ENCODE results near the gene NSD1.
"Not testable (repeated sequence)": the region's sequence is repeated elsewhere in the genome, so short reads cannot be mapped to it uniquely, and the experiment has no call there.

NSD1 gene

DNA sequence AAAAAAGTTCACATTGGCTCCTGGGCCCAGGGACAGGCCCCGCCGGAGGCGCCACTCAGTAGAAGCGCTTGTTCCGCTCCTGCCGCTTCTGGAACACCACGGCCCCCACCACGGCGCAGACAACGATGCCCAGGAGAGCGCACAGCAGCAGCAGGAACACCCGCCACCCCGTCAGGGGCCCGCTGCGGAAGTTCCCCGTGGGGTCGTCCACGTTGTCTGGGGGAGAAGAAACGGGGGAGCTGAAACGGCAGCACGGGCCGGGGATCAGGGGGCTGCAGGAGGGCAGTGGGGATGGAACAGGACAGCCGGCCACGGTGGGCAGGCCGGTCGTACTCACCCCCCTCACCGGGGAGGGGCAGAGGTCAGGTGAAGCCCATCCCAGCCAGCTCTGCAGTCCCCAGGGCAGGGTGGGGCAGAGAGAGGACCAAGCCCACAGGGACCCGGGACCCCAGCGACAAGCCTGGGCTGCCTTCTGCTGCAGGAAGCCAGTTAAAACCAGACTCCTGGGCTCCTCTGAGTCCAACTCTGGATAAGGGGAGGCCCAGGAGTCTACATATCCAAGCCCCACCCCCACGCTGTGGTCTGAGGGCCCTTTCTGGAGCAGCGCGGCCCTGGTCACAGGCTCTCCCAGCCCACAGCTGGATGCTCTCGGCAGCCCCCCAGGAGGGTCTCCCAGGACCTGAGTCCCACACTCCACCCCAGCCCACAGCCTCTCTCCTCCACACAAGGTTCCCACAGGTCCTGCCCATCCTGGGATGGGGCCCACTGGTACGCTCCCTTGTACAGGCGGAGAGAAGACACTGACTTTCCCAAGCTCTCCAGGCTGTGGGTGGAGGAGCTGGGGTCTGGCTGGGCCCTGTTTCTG, 198.7 kb downstream of the NSD1 start:
- DNase-seq: no peak

DNA sequence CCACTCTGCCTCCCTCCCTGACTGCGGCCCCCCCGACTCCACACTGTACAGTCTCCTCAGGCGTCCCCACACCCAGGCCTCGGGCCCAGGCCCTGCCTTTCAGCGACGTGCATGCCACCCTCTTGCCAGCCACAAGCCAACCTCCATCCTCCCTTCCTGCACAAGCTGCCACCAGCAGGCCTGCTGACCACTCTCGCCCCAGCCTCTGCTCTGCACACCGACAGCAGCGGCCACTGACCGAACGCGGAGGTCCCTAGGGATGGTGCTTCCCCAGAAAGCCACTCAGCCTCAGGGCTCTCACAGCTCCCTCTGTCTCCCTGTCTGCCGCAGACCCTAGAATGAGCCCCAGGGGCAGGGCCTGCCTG, 199.3 kb downstream of the NSD1 start:
- DNase-seq: no peak

GRCh38 chr5:177333420-177334154, 200.0 kb downstream of the NSD1 start:
- DNase-seq: no peak

DNA sequence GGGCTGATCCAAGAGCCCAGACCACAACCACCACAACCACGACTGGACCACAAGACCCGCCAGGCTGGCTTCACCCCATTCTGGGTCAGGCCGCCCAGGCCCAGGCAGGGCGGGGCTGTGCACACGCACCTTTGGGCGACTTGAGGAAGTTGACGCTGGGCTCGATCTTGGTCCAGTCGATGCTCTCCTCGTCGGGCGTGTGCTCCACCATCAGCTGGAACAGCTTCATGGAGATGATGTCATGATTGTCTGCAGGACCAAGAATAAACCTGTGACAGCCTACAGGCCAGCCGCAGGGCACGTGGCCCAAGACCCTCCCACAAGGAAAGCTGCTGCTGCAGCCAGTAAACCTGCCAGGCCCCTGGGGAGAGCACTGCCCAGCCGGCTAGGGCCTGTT, 200.6 kb downstream of the NSD1 start:
- no peak for DNase-seq

DNA sequence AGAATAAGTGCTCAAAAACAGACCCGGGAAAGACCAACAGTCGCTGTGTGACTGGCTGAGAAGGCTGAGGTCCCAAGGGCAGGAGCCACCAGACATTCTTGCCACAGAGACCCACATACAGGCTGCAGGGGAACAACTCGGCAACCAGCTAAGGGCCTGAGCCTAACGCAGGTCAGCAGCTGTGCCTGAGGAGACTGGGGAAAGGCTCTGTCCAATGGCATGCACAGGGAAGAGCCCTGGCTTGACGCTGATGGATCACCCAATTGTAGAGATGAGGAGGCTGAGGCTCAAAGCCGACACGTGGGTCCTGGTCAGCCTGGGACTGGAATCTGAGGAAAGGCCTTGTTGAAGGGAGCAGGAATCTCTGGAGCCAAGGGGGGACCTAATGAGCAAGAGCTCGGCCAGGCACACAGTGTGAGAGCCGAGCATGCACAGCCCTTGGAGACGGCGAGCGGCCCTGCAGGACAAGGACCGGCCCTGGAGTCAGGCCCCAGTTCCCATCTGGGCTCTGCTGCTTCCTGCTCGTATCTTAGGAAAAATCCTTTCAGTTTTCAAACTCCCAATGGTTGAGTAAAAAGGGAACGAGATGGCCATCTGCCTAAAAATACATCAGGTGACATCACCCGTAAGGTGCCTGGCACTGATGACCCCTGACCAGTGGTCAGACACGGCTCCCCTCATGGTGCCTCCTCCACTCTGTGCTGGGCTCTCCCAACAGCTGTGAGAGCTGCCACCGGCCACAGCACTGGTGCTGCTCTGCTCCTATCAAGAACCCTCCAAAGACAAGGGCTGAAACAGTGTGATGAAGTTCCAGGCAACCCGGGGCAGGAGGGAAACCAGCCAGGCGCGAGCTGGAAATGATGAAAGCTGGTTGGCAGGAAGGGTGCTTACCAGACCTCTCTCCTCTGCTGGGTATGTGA, 201.5 kb downstream of the NSD1 start:
- DNase-seq: no peak

- DNase-seq: no peak
These were observed 202.1 kb downstream of the NSD1 start for GRCh38 chr5:177335701-177336065.

DNA sequence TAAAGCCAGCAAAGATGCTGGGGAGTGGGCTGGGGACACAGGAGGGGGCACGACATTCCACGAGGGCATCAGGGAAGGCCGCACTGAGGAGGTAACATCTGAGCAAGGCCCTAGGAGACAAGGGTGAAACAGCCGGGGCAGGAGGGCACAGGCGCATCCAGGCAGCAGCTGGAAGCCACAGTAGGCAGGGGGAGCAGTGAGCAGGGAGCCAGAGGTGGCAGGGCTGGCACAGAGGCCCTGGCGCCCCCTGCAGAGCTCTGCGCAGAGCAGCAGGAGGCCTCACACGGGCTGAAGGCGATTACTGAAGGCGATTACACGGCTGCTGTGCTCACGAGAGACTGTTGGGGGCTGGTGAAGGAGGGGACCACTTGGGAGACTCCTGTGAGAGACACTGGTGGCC, 202.5 kb downstream of the NSD1 start:
- peak; percentile 40 for DNase-seq

GRCh38 chr5:177336603-177337494, 203.3 kb downstream of the NSD1 start:
- no peak for DNase-seq

GRCh38 chr5:177338251-177339106, 204.9 kb downstream of the NSD1 start:
- DNase-seq: no peak

DNA sequence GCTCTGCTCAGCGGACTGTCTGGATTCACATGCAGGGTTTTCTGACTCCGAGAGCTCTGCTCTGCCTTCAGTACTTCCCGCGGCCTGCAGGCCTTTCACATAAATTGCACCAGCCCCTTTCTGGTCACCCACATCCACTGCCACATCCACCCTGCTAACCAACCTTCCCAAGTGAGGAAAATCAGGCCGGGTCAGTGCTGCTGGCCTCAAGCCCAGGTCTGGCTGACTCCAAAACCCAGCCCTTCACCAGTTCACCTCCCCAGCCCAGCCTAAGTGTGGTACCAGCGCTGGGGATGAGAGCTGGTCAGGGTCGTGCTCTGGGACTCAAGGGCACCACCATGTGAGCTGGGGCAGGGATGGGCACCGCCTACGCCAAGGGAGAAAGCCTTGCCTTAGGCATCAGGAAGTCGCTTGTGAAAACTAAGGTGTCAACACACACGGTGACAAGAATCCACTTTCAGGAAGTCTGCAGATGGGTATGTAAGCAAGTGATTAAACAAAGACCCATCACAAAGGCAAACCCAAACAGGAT, 205.6 kb downstream of the NSD1 start:
- DNase-seq: no peak

DNA sequence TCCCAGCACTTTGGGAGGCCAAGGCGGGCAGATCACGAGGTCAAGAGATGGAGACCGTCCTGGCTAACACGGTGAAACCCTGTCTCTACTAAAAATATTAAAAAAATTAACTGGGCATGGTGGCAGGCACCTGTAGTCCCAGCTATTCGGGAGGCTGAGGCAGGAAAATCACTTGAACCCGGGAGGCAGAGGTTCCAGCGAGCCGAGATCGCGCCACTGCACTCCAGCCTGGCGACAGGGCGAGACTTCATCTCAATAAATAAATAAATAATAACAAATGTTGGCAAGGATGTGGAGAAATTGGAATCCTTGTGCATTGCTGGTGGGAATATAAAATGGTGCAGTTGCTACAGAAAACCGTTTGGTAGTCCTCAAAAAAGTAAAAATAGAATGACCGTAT, 209.4 kb downstream of the NSD1 start:
- not testable (repeated sequence) for DNase-seq

DNA sequence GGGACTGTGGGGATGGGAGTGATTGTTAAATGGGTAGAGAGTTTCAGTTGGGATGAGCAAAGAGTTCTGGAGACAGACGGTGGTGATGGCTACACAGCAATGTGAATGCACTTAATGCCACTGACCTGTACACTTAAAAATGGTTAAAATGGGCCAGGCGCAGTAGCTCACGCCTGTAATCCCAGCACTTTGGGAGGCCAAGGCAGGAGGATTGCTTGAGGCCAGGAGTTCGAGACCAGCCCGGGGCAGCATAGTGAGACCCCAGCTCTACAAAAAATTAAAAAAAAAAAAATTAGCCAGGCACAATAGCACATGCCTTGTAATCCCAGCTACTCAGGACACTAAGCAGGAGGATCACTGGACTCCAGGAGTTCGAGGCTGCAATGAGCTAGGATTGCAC, 210.2 kb downstream of the NSD1 start:
- DNase-seq: no peak

- no peak for DNase-seq
These were observed 211.3 kb downstream of the NSD1 start for GRCh38 chr5:177344891-177345290.

- no peak for DNase-seq
These were observed 213.2 kb downstream of the NSD1 start for GRCh38 chr5:177346820-177347219.

- no peak for DNase-seq
These were observed 214.1 kb downstream of the NSD1 start for GRCh38 chr5:177347699-177348098.

DNA sequence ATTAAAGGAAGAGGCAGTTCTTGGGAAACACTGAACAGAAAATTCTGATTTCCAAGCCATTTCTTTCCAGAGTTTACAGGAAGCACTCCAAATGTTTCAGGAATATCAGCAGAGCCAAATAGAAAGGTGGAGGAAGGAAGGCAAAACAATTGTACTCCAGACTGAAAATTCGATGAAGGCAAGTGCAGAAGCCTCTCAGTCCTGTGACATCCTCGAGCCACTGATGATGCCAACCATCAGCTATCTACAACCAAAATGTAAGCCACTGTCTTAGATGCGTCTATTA, 215.7 kb downstream of the NSD1 start:
- DNase-seq: no peak

GRCh38 chr5:177349762-177350161, 216.2 kb downstream of the NSD1 start:
- DNase-seq: no peak
